Keratinocyte (primary cell): Measurements from ENCODE around the gene PCDHGB5.

Experiments used
- EZH2 ChIP-seq: IDR thresholded peaks from one replicate; pipeline ENCODE4 v1.6.1; 2012; ENCODE audit warnings: inconsistent platforms, mild to moderate bottlenecking, low read length, moderate library complexity
- TF ChIP-seq, protein P1 (sequence below), 3 experiments: IDR thresholded peaks in 1 of 3; conservative IDR thresholded peaks in 1 of 3; optimal IDR thresholded peaks in 1 of 3; 2 replicates in 2 of 3; 3 replicates in 1 of 3; pipeline versions ENCODE3 to v1.5.1; 2011; ENCODE audit warnings: low read length in 3 of 3, mild to moderate bottlenecking in 3 of 3, moderate library complexity in 2 of 3, control low read depth in 1 of 3, inconsistent platforms in 1 of 3; ENCODE audit not compliant: insufficient read depth in 2 of 3; ENCODE audit errors: extremely low read depth in 1 of 3

DNA sequence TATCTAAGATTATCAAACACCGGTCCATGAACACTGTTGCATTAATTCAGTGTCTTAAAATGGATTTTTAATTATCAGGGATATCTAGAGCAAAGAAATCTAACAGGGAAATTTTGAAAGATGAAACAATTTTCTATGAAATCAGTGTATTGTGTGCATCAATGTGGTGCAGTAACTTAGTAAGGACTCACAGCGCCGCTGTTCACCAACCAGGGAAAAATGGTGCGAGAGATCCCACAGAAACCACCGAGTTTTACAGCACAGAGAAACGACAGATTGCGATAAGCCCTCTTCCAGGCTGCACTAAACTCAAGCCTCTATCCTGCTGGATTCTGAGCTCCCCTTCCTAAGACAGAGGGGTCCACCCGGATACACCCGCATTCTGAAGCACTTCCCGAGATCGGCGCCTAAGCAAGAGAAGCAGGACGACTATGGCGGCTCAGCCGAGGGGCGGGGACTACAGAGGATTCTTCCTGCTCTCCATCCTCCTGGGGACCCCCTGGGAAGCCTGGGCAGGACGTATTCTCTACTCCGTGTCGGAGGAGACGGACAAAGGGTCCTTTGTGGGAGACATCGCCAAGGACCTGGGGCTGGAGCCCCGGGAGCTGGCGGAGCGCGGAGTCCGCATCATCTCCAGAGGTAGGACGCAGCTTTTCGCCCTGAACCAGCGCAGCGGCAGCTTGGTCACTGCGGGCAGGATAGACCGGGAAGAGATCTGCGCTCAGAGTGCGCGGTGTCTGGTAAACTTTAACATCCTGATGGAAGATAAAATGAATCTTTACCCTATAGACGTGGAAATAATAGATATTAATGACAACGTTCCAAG lies 15.1 kb upstream of the PCDHGB5 start, which contains the start of gene PCDHGA7:
- TF ChIP-seq EZH2: no peak
- TF ChIP-seq, protein P1, sequence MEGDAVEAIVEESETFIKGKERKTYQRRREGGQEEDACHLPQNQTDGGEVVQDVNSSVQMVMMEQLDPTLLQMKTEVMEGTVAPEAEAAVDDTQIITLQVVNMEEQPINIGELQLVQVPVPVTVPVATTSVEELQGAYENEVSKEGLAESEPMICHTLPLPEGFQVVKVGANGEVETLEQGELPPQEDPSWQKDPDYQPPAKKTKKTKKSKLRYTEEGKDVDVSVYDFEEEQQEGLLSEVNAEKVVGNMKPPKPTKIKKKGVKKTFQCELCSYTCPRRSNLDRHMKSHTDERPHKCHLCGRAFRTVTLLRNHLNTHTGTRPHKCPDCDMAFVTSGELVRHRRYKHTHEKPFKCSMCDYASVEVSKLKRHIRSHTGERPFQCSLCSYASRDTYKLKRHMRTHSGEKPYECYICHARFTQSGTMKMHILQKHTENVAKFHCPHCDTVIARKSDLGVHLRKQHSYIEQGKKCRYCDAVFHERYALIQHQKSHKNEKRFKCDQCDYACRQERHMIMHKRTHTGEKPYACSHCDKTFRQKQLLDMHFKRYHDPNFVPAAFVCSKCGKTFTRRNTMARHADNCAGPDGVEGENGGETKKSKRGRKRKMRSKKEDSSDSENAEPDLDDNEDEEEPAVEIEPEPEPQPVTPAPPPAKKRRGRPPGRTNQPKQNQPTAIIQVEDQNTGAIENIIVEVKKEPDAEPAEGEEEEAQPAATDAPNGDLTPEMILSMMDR (optimal IDR thresholded peaks at IDR 0.05 in 1 of 3, IDR thresholded peaks at IDR 0.05 in 1 of 3, conservative IDR thresholded peaks at IDR 0.05 in 1 of 3; ENCODE audit: extremely low read depth in 1 of 3, insufficient read depth in 2 of 3, low read length in 3 of 3): peak; percentile 27 to 42 (median 39)
